ENCODE measurements around the gene GTPBP6.
"Not testable (repeated sequence)": the region's sequence is repeated elsewhere in the genome, so short reads cannot be mapped to it uniquely, and the experiment has no call there.

GTPBP6 gene

DNA sequence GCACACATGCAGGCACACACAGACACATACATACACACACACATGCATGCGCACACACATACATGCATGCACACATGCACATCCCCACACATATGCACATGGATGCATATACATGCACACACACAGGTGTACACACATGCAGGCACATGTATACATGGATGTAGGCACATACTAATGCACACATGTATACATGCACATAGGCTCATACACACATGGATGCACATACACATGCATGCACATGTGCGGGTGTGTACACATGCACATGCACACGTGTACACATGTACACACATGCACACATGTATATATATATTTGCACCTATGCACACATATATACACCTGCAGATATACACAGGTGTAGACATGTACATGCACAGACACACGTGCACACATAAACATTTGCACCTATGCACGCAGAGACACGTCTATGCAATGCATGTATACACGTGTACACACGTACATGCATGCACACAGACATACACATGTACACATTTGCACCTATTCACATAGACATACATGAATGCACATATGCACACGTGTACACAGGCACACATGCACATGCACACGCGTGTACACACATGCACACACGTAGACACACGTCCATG lies 33.4 kb downstream of the GTPBP6 start:
- Histone ChIP-seq H3K36me3 (ENCODE audit: insufficient read depth) (no peaks in the 10 kb centered on the region), H3K79me2 (ENCODE audit: insufficient read depth, low read depth) (no peaks in the 10 kb centered on the region), H3K4me2 (no peak overlapping the region), H3K27me3 (ENCODE audit: insufficient read depth, low read depth) (no peaks in the 10 kb centered on the region), H3K9ac (no peak overlapping the region), H3K4me1 (ENCODE audit: low read depth, poor library complexity, severe bottlenecking) (no peaks in the 10 kb centered on the region), H4K20me1 (ENCODE audit: insufficient read depth) (no peaks in the 10 kb centered on the region), H3K4me3 (IDR thresholded peaks at IDR 0.05; ENCODE audit: insufficient read depth, low read depth, low read length) (no peak overlapping the region), H2AFZ (ENCODE audit: low read depth) (no peak overlapping the region), H3K27ac (no peak overlapping the region)
- TF ChIP-seq, protein P1, sequence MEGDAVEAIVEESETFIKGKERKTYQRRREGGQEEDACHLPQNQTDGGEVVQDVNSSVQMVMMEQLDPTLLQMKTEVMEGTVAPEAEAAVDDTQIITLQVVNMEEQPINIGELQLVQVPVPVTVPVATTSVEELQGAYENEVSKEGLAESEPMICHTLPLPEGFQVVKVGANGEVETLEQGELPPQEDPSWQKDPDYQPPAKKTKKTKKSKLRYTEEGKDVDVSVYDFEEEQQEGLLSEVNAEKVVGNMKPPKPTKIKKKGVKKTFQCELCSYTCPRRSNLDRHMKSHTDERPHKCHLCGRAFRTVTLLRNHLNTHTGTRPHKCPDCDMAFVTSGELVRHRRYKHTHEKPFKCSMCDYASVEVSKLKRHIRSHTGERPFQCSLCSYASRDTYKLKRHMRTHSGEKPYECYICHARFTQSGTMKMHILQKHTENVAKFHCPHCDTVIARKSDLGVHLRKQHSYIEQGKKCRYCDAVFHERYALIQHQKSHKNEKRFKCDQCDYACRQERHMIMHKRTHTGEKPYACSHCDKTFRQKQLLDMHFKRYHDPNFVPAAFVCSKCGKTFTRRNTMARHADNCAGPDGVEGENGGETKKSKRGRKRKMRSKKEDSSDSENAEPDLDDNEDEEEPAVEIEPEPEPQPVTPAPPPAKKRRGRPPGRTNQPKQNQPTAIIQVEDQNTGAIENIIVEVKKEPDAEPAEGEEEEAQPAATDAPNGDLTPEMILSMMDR (conservative IDR thresholded peaks at IDR 0.05; ENCODE audit: low read depth, low read length): no peak

DNA sequence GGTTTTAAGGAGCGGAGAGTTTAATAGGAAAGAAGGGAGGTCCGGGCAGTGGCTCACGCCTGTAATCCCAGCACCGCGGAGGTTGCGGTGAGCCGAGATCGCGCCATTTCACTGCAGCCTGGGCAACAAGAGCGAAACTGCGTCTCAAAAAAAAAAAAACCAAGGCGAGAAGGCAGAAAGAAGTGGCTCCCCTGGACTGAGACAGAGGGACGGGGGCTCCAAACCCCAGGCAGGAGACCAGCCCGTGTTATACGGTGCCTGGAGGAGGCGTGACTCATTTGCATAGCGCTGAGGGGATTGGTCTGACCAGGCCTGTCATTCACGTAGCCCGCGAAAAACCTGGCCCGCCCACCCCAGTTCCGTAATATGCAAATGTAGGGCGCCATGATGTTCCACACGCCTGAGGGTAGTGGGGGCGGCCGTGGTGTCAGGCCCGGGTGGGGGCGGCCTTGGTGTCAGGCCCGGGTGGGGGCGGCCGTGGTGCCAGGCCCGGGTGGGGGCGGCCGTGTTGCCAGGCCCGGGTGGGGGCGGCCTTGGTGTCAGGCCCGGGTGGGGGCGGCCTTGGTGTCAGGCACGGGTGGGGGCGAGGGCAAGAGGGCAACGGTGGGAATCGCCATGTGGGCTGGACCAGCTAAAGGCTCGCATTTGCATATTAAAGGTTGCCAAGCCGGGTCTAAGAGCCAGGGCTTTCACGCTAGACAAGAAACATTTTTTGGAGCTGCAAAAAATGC lies 35.3 kb downstream of the GTPBP6 start:
- H2AFZ ChIP-seq (ENCODE audit: low read depth): peak overlapping the region; percentile 47; the same call in 1 of the 2 replicates
- H3K36me3 ChIP-seq (ENCODE audit: insufficient read depth): no peaks in the 10 kb centered on the region
- H3K79me2 ChIP-seq (ENCODE audit: insufficient read depth, low read depth): no peaks in the 10 kb centered on the region
- H3K9ac ChIP-seq: peak overlapping the region; percentile 44; the same call in 1 of the 2 replicates
- no peaks in the 10 kb centered on the region for H3K4me1 ChIP-seq (ENCODE audit: low read depth, poor library complexity, severe bottlenecking)
- TF ChIP-seq, protein P1 (conservative IDR thresholded peaks at IDR 0.05; ENCODE audit: low read depth, low read length): no peak
- no peaks in the 10 kb centered on the region for H3K27me3 ChIP-seq (ENCODE audit: insufficient read depth, low read depth)
- peak overlapping the region; percentile 47; the same call in 1 of the 2 replicates for H3K27ac ChIP-seq
- peak overlapping the region; percentile 29; the same call in 1 of the 2 replicates for H3K4me2 ChIP-seq
- no peaks in the 10 kb centered on the region for H4K20me1 ChIP-seq (ENCODE audit: insufficient read depth)
- H3K4me3 ChIP-seq (IDR thresholded peaks at IDR 0.05; ENCODE audit: insufficient read depth, low read depth, low read length): no peak overlapping the region

DNA sequence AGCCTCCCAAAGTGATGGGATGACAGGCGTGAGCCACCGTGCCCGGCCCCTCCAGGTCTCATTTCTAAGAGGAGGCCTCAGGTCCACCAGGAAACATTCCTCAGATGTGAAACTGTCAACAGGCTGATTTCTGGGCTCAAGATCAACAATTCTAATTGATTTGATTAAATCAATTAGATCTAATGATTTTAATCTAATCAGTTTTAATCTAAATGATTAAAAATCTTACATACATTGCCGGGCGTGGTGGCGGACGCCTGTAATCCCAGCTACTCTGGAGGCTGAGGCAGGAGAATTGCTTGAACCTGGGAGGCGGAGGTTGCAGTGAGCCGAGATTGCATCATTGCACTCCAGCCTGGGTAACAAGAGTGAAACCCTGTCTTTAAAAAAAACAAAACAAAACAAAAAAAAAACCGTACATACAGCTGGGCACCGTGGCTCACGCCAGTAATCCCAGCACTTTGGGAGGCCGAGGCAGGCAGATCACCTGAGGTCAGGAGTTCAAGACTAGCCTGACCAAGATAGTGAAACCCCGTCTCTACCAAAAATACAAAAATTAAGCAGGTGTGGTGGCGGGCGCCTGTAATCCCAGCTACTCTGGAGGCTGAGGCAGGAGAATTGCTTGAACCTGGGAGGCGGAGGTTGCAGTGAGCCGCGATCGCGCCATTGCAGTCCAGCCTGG lies 36.5 kb downstream of the GTPBP6 start:
- H3K4me2 ChIP-seq; H3K9ac ChIP-seq; H3K4me3 ChIP-seq (IDR thresholded peaks at IDR 0.05; ENCODE audit: insufficient read depth, low read depth, low read length); H3K27me3 ChIP-seq (ENCODE audit: insufficient read depth, low read depth); H4K20me1 ChIP-seq (ENCODE audit: insufficient read depth); H3K36me3 ChIP-seq (ENCODE audit: insufficient read depth); H2AFZ ChIP-seq (ENCODE audit: low read depth); H3K79me2 ChIP-seq (ENCODE audit: insufficient read depth, low read depth); H3K27ac ChIP-seq; H3K4me1 ChIP-seq (ENCODE audit: low read depth, poor library complexity, severe bottlenecking): not testable (repeated sequence)

DNA sequence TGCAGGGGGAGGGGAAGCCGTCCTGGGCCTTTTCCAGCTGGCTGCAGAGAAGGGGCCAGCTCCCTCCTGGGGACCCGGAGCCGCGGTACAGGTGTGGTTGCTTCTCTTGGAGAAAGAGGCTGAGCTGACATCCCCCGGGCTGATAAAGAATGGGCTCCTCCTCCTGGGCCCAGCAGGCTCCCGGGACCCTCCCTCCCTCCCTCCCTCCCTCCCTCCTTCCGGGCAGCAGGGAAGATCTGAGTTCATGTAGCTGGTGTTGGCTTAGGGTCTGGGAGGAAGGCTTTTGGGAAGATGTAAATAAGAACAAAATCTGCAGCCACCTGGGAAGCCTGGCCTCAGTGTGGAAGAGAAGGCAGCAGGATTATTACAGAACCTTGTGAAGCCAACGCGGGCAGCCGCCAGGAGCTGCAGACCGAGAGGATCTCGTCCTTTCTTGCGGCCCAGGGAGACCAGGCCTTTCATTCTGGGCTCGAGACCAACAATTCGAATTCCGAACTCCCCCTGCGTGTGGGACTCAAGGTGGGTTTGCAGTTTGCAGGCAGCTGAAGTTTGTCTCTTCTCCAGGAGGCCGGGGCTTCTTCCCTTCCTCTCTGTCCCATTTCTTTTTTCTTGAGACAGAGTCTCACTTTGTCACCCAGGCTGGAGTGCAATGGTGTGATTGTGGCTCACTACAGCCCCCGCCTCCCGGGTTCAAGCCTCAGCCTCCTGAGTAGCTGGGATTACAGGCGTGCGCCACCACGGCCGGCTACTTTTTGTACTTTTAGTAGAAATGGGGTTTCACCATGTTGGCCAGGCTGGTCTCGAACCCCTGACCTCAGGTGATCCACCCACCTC lies 37.2 kb downstream of the GTPBP6 start, which contains the start of gene PLCXD1:
TSS of gene PLCXD1 (plus strand) at position 216 of the 834 bp plus-strand sequence. CDS start 2,807 bp downstream, outside the sequence.
- Histone ChIP-seq H3K27ac (no peak within 1 kb of the TSS), H3K27me3 (ENCODE audit: insufficient read depth, low read depth) (no peaks in the 10 kb centered on the region), H3K79me2 (ENCODE audit: insufficient read depth, low read depth) (no peaks in the 10 kb centered on the region), H3K4me3 (IDR thresholded peaks at IDR 0.05; ENCODE audit: insufficient read depth, low read depth, low read length) (no peak within 1 kb of the TSS), H2AFZ (ENCODE audit: low read depth) (no peak within 1 kb of the TSS), H4K20me1 (ENCODE audit: insufficient read depth) (no peaks in the 10 kb centered on the region), H3K4me1 (ENCODE audit: low read depth, poor library complexity, severe bottlenecking) (no peaks in the 10 kb centered on the region), H3K36me3 (ENCODE audit: insufficient read depth) (no peaks in the 10 kb centered on the region), H3K9ac (no peak within 1 kb of the TSS), H3K4me2 (no peak within 1 kb of the TSS)
- TF ChIP-seq, protein P1 (conservative IDR thresholded peaks at IDR 0.05; ENCODE audit: low read depth, low read length): no peak

DNA sequence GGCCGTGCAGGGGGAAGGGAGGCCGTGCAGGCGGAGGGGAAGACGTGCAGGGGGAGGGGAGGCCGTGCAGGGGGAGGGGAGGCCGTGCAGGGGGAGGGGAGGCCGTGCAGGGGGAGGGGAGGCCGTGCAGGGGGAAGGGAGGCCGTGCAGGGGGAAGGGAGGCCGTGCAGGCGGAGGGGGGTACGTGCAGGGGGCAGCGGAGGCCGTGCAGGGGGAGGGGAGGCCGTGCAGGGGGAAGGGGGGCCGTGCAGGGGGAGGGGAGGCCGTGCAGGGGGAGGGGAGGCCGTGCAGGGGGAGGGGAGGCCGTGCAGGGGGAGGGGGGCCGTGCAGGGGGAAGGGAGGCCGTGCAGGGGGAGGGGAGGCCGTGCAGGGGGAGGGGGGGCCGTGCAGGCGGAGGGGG lies 37.9 kb downstream of the GTPBP6 start:
- not testable (repeated sequence) for H3K4me3 ChIP-seq (IDR thresholded peaks at IDR 0.05; ENCODE audit: insufficient read depth, low read depth, low read length); H2AFZ ChIP-seq (ENCODE audit: low read depth); H3K4me1 ChIP-seq (ENCODE audit: low read depth, poor library complexity, severe bottlenecking); H3K79me2 ChIP-seq (ENCODE audit: insufficient read depth, low read depth); H4K20me1 ChIP-seq (ENCODE audit: insufficient read depth); H3K9ac ChIP-seq; H3K27me3 ChIP-seq (ENCODE audit: insufficient read depth, low read depth); H3K36me3 ChIP-seq (ENCODE audit: insufficient read depth); H3K4me2 ChIP-seq; H3K27ac ChIP-seq

DNA sequence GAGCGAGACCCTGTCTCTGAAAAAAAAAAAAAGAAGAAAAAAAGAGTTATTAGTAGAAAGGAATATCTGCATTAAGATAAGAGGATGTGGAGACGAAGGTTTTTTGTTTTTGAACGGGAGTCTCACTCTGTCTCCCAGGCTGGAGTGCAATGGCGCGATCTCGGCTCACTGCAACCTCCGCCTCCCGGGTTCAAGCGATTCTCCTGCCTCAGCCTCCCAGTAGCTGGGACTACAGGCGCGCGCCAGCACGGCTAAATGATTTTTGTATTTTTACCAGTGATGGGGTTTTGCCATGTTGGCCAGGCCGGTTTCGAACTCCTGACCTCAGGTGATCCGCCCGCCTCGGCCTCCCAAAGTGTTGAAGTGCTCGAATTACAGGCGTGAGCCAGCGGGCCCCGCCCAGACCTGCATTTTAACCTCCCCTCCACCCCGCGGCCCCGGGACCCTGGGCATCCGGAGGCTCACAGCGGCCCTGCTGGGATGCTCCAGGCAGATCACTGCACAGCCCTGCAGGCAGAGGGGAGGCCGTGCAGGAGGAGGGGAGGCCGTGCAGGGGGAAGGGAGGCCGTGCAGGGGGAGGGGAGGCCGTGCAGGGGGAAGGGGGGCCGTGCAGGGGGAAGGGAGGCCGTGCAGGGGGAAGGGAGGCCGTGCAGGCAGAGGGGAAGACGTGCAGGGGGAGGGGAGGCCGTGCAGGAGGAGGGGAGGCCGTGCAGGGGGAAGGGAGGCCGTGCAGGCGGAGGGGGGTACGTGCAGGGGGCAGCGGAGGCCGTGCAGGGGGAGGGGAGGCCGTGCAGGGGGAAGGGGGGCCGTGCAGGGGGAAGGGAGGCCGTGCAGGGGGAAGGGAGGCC lies 38.6 kb downstream of the GTPBP6 start:
- not testable (repeated sequence) for H3K4me1 ChIP-seq (ENCODE audit: low read depth, poor library complexity, severe bottlenecking); H3K27me3 ChIP-seq (ENCODE audit: insufficient read depth, low read depth); H3K36me3 ChIP-seq (ENCODE audit: insufficient read depth); H3K27ac ChIP-seq; H3K79me2 ChIP-seq (ENCODE audit: insufficient read depth, low read depth); H3K4me2 ChIP-seq; H4K20me1 ChIP-seq (ENCODE audit: insufficient read depth); H2AFZ ChIP-seq (ENCODE audit: low read depth); H3K9ac ChIP-seq; H3K4me3 ChIP-seq (IDR thresholded peaks at IDR 0.05; ENCODE audit: insufficient read depth, low read depth, low read length)
